HG03108 (cell line): ENCODE measurements around the gene AGTRAP.

Experiments
- ATAC-seq: cut with Tn5 transposase; IDR thresholded peaks from one replicate; pipeline ENCODE4 v1.9.1; 2021; ENCODE audit warnings: moderate library complexity; ENCODE audit not compliant: unreplicated experiment

AGTRAP gene

GRCh38 chr1:11797525-11798216 is 61.7 kb downstream of the AGTRAP start:
- ATAC-seq = no peak

DNA sequence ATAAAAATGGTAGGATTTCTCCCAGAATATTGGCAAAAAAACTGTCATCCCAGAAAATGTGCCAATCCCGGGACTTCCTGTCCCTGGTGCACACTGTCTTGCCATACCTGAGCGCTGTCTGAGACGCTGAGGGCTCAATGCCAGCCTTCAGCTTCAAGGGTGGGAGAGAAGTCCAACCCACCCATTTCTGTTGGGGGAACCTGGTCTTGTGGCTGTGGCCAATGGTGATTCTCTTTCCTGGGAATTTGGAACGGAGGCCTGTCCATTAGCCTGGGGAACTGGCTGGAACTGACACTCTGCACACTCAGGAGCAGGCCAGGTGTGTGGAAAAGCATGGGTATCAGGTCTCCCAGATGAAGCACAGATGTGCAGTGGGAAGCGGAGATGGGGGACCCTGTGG is 63.2 kb downstream of the AGTRAP start:
- ATAC-seq = no peak

GRCh38 chr1:11799896-11800295 is 64.0 kb downstream of the AGTRAP start:
- ATAC-seq = no peak

DNA sequence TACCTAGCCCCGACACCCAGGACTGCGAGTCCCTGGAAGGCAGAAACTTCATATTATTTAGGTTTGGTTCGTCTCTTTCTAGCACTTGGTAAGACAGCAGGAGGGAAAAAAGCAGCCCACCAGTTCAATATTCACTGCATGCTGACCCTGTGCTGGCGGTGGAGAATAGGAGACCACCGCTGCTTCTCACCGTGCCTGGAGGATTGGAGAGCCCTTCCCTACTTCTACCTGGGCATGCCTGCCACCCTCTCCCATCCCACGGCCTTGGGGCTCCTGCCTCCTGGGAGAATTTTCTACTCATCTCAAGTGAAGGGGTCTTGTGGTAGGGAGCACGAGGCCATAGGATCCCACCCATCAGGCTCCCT is 64.4 kb downstream of the AGTRAP start:
- ATAC-seq = no peak
